GM19043 (cell line): ENCODE measurements around the gene RGS5.

ENCODE experiments used
- ATAC-seq: cut with Tn5 transposase; IDR thresholded peaks from one replicate; pipeline ENCODE4 v1.9.1; 2021; ENCODE audit warnings: low read depth; ENCODE audit not compliant: unreplicated experiment

The RGS5 gene

GRCh38 chr1:163093579-163093978 is 109.1 kb downstream of the RGS5 start:
- ATAC-seq = no peak

- ATAC-seq = no peak
Measured at GRCh38 chr1:163093169-163093568, 109.5 kb downstream of the RGS5 start.
